Astrocyte (in vitro differentiated cells and primary cell): ENCODE results near the gene SDK1.

Experiments
- EZH2 ChIP-seq: IDR thresholded peaks from 2 replicates; pipeline ENCODE4 v1.6.1; 2012; ENCODE audit warnings: mild to moderate bottlenecking, low read length, inconsistent platforms; ENCODE audit not compliant: insufficient read depth
- TF ChIP-seq, protein P1 (sequence below): IDR thresholded peaks from 2 replicates; pipeline ENCODE4 v1.5.1; 2011; ENCODE audit warnings: low read depth, mild to moderate bottlenecking, inconsistent platforms, low read length, moderate library complexity; ENCODE audit not compliant: insufficient read depth

DNA sequence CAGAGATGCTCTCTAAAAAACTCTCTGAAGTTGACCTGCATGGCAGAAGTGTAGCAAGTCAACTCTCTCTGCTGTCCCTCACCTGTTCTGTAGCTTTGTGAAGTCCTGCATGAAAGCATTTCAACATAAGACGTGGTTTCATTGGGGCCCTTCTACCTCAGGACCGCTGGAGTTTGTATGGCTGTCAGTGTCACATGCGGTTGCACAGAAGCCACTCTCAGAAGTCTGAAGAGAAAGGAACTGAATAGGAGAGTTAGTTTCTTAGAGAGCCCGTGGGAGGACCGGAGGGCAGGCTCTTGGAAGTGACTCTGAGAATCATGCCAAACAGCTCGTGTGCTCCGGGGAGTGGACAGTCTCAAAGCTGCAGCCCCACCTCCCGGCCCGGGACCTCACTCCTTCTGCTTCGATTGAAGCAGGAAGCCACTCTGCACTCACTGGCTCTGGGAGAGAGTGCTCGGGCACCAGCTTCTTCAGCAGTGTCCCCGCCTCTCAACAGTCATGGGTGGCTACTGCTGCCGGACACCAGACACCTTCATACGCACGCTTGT, 486.7 kb downstream of the SDK1 start:
- TF ChIP-seq, protein P1, sequence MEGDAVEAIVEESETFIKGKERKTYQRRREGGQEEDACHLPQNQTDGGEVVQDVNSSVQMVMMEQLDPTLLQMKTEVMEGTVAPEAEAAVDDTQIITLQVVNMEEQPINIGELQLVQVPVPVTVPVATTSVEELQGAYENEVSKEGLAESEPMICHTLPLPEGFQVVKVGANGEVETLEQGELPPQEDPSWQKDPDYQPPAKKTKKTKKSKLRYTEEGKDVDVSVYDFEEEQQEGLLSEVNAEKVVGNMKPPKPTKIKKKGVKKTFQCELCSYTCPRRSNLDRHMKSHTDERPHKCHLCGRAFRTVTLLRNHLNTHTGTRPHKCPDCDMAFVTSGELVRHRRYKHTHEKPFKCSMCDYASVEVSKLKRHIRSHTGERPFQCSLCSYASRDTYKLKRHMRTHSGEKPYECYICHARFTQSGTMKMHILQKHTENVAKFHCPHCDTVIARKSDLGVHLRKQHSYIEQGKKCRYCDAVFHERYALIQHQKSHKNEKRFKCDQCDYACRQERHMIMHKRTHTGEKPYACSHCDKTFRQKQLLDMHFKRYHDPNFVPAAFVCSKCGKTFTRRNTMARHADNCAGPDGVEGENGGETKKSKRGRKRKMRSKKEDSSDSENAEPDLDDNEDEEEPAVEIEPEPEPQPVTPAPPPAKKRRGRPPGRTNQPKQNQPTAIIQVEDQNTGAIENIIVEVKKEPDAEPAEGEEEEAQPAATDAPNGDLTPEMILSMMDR = no peak
- TF ChIP-seq EZH2 = no peak
